HG03439 (cell line): ENCODE measurements around the gene KCNAB1.

Experiments
- ATAC-seq: cut with Tn5 transposase; IDR thresholded peaks from one replicate; pipeline ENCODE4 v1.9.1; 2021; ENCODE audit warnings: mild to moderate bottlenecking, moderate library complexity; ENCODE audit not compliant: unreplicated experiment

Gene KCNAB1

GRCh38 chr3:156307704-156308103, 187.3 kb downstream of the KCNAB1 start:
- ATAC-seq: no peak

- no peak for ATAC-seq
Measured at GRCh38 chr3:156311431-156311830, 191.1 kb downstream of the KCNAB1 start.

DNA sequence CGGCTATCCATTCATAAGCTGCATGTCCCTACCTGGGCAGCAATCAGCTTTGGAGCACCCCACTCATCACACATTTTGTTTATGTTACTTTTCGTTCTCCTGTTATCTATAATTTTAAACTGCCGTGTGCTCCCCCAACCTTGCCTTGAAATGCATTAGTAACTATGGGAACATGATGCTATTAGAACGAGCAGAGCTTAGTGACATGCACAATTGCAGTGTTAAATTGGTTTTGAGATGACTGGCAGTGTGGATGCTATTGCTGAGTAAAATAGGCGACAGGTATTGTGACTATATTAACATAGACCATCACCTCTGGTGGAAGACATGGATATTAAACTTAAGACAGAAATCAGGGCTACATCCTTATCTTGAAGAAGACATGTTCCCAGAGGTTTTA, 191.6 kb downstream of the KCNAB1 start:
- no peak for ATAC-seq

- ATAC-seq: no peak
Measured at GRCh38 chr3:156316076-156316475, 195.7 kb downstream of the KCNAB1 start.

DNA sequence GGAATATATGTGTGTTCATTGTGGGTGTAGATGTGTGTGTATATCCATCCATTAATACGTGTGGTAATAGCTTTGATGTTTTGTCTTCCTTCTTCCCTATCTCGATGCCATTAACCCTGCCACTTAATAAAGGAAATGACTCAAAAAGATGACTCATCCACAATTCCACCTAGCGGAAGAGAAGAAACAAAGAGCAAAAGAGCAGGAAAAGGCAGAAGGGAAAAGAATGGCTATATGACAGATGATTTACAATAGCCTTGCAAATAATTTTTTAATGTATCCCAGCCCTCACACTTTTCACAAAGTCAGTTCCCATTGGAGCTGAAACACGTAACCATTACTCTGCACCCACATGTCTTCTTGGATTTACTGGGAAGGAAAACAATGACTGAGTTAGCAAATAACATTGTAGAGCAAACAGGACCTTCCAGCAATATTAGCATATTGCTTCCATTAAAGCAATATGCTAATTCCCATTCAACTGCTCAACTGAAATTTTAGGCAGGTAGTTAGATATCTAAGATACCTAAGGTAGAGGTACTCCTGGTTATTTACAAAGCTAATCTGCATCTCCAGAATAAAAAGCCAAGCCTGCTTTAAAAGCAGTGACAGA, 197.2 kb downstream of the KCNAB1 start:
- ATAC-seq: no peak

- no peak for ATAC-seq
Measured at GRCh38 chr3:156321945-156322344, 201.6 kb downstream of the KCNAB1 start.

DNA sequence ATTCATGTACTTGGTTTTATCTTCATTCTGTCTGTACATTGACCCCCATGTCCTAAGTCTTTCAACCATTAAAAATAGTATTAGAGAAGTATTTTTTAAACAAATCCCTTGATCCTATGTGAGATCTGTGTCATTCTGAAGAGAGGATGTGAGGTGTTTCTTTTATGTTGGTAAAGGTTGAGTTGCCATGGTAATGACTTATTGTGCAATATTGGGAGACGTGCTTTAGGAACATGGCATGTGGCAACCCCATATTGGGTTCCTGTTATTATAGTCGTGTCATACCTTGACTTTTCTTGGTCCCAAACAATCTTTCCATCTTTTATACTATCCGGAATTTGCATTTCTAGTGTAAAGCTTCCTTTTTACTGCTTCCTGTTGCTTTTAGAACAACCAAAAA, 203.1 kb downstream of the KCNAB1 start:
- no peak for ATAC-seq

DNA sequence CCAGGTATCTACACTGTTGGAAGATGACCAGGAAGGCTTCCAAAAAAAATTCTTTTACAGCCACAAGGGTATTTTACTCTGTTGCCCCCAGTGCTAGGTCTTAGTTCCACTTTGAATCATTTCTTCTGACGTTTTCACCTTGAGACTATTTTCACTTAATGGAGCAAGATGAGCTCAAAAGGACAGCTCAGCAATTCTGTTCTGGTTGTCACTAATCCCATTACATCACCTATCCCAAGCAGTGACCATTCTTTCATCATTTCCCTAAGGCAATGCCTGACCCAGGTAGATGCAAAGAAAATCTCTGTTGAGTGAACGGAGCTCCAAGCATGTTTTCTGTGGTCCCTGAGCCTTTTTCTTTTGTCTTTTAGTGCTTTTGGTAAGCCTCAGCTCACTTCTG, 210.0 kb downstream of the KCNAB1 start:
- ATAC-seq: no peak

- ATAC-seq: no peak
Measured at GRCh38 chr3:156332304-156332703, 211.9 kb downstream of the KCNAB1 start.

- no peak for ATAC-seq
Measured at GRCh38 chr3:156334841-156335545, 214.6 kb downstream of the KCNAB1 start.

- ATAC-seq: no peak
Measured at GRCh38 chr3:156339491-156339890, 219.1 kb downstream of the KCNAB1 start.

DNA sequence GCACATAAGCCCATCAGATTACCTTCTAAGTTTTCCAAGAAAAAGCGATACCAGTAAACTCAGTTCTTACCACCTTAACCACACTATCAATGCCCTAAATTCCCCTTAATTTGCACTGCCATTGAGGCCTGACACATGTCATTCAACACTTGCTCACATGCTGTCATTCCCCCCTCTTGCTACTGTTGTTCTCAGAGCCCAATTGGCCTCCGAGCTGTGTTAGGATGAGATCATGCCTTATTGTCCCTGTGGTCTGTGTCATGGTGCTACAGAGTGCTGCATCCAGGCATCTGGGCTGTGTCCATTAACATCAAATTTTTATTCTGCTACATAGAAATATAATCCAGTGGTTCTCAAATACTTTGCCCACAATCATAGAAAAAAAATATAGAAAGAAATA, 221.0 kb downstream of the KCNAB1 start:
- no peak for ATAC-seq

DNA sequence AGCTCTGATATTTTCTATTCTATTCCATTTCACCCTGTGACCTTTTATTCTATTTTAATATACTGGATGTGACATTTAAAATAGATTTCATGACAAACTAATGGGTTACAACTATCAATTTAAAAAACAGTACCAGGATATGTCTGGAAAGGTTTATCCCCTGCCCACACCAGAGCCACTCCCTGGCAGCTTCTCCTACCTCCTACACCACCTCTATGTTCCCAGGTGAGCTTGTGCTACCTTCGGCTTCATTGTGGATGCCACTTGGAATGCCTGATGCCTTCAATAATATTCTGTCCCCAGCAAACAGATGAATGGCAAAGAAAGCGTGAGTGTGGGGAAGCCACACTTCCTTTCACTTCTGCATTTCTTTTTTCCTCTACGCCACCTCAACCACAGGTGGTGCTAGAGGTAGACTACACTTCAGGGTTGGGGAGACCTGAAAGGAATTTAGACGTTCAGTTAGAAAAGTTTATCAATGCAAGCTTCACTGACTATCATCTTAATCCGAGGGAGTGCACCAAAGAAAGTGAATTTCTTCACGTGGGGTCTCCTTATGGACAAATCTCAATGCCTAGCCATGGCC, 221.5 kb downstream of the KCNAB1 start:
- peak; percentile 97 for ATAC-seq

- no peak for ATAC-seq
Measured at GRCh38 chr3:156344215-156344614, 223.8 kb downstream of the KCNAB1 start.

DNA sequence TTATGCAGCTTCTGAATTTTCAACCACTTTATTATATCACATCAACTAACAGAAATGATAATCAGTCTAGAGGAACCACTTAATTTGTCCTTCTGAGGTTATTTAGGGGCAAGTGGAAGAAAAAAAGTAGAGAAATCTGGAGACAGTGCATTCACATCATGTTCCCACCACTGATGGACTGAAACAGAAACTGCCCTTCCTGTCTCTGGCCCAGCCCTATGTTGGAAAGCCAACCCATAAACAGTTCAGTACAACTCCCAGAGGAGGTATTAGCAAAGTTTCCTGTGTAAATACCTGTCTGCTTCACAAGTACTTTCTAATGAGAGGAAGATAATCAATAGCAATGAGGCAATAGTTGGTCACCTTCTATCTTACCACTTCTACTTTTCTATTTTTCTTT, 228.7 kb downstream of the KCNAB1 start:
- ATAC-seq: no peak

GRCh38 chr3:156349978-156350377, 229.6 kb downstream of the KCNAB1 start:
- ATAC-seq: no peak

DNA sequence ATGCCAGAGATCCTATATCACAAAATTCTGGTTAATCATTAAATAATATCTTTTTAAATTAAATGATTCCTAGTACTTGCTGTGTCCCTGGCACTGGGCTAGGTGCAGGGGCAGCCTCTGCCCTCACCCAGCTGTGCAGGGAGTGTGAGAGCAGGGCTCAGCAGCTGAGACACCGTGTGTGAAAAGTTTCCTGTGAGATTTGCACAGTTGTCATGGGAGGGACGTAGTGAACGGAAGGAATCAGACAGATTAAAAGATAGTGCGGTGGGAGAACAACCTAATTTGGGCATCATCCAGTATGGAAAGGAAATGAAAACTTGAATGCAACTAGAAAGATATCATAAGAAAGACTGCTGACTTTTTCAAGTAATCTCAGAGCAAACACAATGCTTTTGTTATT, 230.4 kb downstream of the KCNAB1 start:
- no peak for ATAC-seq

GRCh38 chr3:156351783-156352182, 231.4 kb downstream of the KCNAB1 start:
- ATAC-seq: no peak

DNA sequence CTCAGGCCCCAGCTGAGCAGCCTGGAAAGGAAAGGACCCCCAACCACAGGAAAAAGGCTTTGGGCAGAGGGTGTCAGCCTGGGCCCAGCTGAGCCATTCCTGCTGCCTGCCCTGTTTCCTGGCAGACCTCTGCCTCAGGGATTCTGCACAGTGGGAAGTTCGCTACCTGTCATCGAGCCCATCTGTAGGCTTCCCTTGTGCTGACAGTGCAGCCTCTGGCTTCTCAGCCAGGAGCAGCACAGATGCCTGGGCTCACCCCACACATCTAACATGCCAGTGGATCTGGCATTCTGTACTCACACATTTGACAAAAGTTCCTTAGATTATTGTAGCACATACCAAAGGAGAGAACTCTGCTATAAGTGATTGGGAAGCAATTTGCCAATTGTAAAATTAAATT, 232.3 kb downstream of the KCNAB1 start:
- no peak for ATAC-seq

DNA sequence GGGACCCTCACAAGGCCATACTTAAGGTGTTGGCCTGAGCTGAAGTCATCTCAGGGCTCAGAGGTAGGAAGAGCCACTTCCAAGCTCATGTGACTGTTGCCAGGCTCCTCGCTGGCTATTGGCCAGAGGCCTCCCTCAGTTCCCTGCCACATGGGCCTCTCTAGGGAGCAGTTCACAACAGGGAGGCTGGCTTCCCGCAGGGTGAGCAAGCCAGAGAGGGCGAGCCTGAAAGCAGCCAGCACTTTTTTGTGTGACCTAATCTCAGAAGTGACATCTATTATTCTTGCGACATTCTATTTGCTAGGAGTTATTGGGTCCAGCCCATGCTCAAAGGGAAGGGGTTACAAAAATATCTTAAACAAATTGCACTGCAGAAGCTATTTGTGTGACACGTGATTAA, 233.2 kb downstream of the KCNAB1 start:
- no peak for ATAC-seq

- no peak for ATAC-seq
Measured at GRCh38 chr3:156356537-156357363, 236.4 kb downstream of the KCNAB1 start.

DNA sequence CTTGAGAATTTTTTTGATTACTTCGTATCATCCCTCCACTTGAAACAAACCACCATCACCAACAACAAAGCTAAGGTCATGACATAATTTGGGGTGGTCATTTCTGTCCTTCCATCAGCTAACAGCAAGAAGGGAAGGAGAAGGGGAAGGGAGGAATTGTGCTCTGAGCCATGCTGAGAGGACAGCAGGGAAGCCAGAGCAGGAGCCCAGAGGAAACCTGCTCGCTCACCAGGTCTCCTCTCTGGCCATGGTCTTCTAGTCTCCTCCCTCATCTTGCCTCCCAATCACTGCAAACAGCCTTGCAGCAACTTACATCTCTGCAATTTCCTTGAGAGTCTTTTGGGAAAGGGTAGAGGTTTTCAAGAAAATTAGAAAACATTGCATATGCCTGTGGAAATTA, 237.9 kb downstream of the KCNAB1 start:
- no peak for ATAC-seq
